ENCODE results near the gene RABEPK.
"Not testable (repeated sequence)": the region's sequence is repeated elsewhere in the genome, so short reads cannot be mapped to it uniquely, and the experiment has no call there.

The RABEPK gene

GRCh38 chr9:125254231-125254630 is 53.9 kb downstream of the RABEPK start:
- no peak for DNase-seq

- peak; percentile 23 for DNase-seq
Observed at GRCh38 chr9:125255781-125256391, 55.5 kb downstream of the RABEPK start.

GRCh38 chr9:125258160-125258785 is 57.9 kb downstream of the RABEPK start:
- no peak for DNase-seq

GRCh38 chr9:125258832-125259534 is 58.6 kb downstream of the RABEPK start:
- no peak for DNase-seq

GRCh38 chr9:125260561-125260960 is 60.2 kb downstream of the RABEPK start:
- no peak for DNase-seq

GRCh38 chr9:125261501-125262293 is 61.4 kb downstream of the RABEPK start, which contains the start of gene GAPVD1:
Gene GAPVD1 (plus strand): TSS chr9:125261826. CDS start chr9:125298922, 37,096 bp downstream.
- peak; percentile 42 for DNase-seq

GRCh38 chr9:125262294-125262991 is 62.1 kb downstream of the RABEPK start:
- peak; percentile 5 for DNase-seq

- not testable (repeated sequence) for DNase-seq
Observed at GRCh38 chr9:125264068-125264467, 63.7 kb downstream of the RABEPK start.

- no peak for DNase-seq
Observed at GRCh38 chr9:125268394-125269013, 68.2 kb downstream of the RABEPK start.

- DNase-seq: no peak
Observed at GRCh38 chr9:125269014-125269397, 68.7 kb downstream of the RABEPK start.

GRCh38 chr9:125271081-125271480 is 70.7 kb downstream of the RABEPK start:
- DNase-seq: no peak

GRCh38 chr9:125272697-125273096 is 72.4 kb downstream of the RABEPK start:
- no peak for DNase-seq

GRCh38 chr9:125276771-125277170 is 76.4 kb downstream of the RABEPK start:
- DNase-seq: no peak

- DNase-seq: no peak
Observed at GRCh38 chr9:125277411-125277810, 77.1 kb downstream of the RABEPK start.

- peak; percentile 60 for DNase-seq
Observed at GRCh38 chr9:125280945-125281344, 80.6 kb downstream of the RABEPK start.

Measured in NCI-H1694 (cell line).